WTC11 (cell line): ENCODE results near the gene STUM.

Experiments used
- ATF1 ChIP-seq: sonication (generic); formaldehyde crosslinking; IDR thresholded peaks from 2 replicates; pipeline ENCODE4 v1.8.1; 2023; ENCODE audit warnings: mild to moderate bottlenecking, moderate library complexity, missing genetic modification reagents
- CREB1 ChIP-seq: sonication (generic); formaldehyde crosslinking; IDR thresholded peaks from 2 replicates; pipeline ENCODE4 v1.8.0; 2023; ENCODE audit warnings: mild to moderate bottlenecking, missing genetic modification reagents
- CTCF ChIP-seq: fragments of 200-600 bp; IDR thresholded peaks from 2 replicates; pipeline ENCODE4 v1.8.0; 2022; ENCODE audit warnings: antibody characterized with exemption
- ELF4 ChIP-seq: sonication (generic); formaldehyde crosslinking; IDR thresholded peaks from 2 replicates; pipeline ENCODE4 v1.8.1; 2022; ENCODE audit warnings: low read depth, mild to moderate bottlenecking, moderate library complexity, missing genetic modification reagents
- JUN ChIP-seq: sonication (generic); formaldehyde crosslinking; IDR thresholded peaks from 2 replicates; pipeline ENCODE4 v1.8.0; 2023; ENCODE audit warnings: mild to moderate bottlenecking, missing genetic modification reagents
- SMAD3 ChIP-seq: sonication (generic); formaldehyde crosslinking; IDR thresholded peaks from 2 replicates; pipeline ENCODE4 v1.8.0; 2022; ENCODE audit warnings: missing genetic modification reagents, mild to moderate bottlenecking, borderline replicate concordance
- SP1 ChIP-seq: sonication (generic); formaldehyde crosslinking; conservative IDR thresholded peaks from 2 replicates; pipeline ENCODE4 v1.8.1; 2022; ENCODE audit warnings: missing genetic modification reagents
- TEAD4 ChIP-seq: sonication (generic); formaldehyde crosslinking; IDR thresholded peaks from 2 replicates; pipeline ENCODE4 v1.8.0; 2022; ENCODE audit warnings: mild to moderate bottlenecking, missing genetic modification reagents
- ZNF219 ChIP-seq: sonication (generic); formaldehyde crosslinking; IDR thresholded peaks from 2 replicates; pipeline ENCODE4 v1.8.0; 2023; ENCODE audit warnings: missing genetic modification reagents, mild to moderate bottlenecking, borderline replicate concordance
- TF ChIP-seq, protein P1 (sequence below): sonication (generic); formaldehyde crosslinking; conservative IDR thresholded peaks from 2 replicates; pipeline ENCODE4 v1.8.1; 2023; ENCODE audit warnings: mild to moderate bottlenecking, low read depth, missing genetic modification reagents, moderate library complexity

GRCh38 chr1:226510453-226510852 lies 38.1 kb upstream of the STUM start:
- TF ChIP-seq CREB1 (CRISPR knock-in tag), result no peak
- no peak for TF ChIP-seq ATF1 (CRISPR knock-in tag)
- TF ChIP-seq TEAD4, result no peak
- TF ChIP-seq JUN (CRISPR knock-in tag), result no peak
- no peak for TF ChIP-seq ELF4 (CRISPR knock-in tag)
- no peak for TF ChIP-seq ZNF219
- no peak for TF ChIP-seq CTCF
- TF ChIP-seq SMAD3 (CRISPR knock-in tag), result no peak
- TF ChIP-seq SP1 (CRISPR knock-in tag), result no peak
- TF ChIP-seq, protein P1, sequence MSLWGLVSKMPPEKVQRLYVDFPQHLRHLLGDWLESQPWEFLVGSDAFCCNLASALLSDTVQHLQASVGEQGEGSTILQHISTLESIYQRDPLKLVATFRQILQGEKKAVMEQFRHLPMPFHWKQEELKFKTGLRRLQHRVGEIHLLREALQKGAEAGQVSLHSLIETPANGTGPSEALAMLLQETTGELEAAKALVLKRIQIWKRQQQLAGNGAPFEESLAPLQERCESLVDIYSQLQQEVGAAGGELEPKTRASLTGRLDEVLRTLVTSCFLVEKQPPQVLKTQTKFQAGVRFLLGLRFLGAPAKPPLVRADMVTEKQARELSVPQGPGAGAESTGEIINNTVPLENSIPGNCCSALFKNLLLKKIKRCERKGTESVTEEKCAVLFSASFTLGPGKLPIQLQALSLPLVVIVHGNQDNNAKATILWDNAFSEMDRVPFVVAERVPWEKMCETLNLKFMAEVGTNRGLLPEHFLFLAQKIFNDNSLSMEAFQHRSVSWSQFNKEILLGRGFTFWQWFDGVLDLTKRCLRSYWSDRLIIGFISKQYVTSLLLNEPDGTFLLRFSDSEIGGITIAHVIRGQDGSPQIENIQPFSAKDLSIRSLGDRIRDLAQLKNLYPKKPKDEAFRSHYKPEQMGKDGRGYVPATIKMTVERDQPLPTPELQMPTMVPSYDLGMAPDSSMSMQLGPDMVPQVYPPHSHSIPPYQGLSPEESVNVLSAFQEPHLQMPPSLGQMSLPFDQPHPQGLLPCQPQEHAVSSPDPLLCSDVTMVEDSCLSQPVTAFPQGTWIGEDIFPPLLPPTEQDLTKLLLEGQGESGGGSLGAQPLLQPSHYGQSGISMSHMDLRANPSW (CRISPR knock-in tag), result no peak
